ENCODE data around the gene PEAR1. TPM values are rescaled to one million over a fixed set of nuclear protein-coding genes. Genes with fewer than 3 reads are reported as not detected.

PEAR1 gene
- total and polyA plus RNA-seq, 2 of the 4 experiments (the other 2 are of a cell fraction): 2.0 to 44.4 TPM

DNA sequence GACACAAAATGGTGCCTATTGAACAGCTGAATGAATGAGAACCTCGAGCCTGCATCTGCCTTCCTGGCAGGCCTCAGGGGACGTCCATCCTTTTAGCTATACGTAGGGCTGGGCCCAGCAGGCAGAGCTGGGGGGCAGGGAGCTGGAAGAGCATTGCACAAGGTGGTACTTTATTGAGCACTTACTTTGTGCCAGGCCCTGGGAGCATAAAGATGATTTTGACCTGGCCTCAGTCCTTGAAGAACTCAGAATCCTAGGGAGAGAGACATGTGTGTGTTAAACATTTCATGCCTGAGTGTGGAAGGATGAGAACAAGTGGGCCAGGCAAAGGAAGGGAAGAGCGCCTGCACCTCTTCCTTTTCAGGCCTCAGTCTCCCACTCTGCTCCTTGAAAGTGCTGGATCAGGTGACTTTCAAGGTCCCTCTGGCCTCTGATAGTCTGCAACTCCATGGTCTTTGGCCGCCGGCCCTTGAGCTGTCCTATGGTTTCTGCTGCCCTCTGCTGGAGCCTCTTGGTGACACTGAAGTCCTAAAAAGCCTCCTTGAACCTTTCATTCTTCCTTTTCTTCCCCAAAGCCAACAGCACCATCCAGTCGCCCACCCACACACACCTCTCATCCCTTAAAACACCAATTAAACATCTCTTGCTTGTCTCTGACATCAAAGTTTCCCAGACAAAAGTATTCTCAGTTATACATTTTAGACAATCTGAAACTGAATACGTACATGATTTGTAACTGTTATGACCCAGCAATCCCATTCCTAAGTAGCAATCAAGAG is 3.5 kb upstream of the PEAR1 start:
- ChIA-PET POLR2A (ENCODE audit: unreplicated experiment) (no interaction called here), CTCF (interaction anchor here (0.6 to 4.1 kb wide), 15 partner anchors 15 to 206 kb away, joined by 3 to 24 read pairs (median 4); partner anchors contain the start of gene INSRR)
- Histone ChIP-seq H3K4me3 (ENCODE audit: insufficient read depth, low read depth, low read length) (no peak overlapping the region), H3K27ac (ENCODE audit: insufficient read depth, low read length) (no peak overlapping the region), H2BK20ac (ENCODE audit: low read depth, low read length) (no peak overlapping the region), H3K9me1 (ENCODE audit: insufficient read depth, low read length) (peaks cover 4% of the 10 kb centered on the region; the same call in 1 of the 2 replicates), H3K9me3 (ENCODE audit: control insufficient read depth, insufficient read depth, low read length) (no peaks in the 10 kb centered on the region), H3K4me2 (ENCODE audit: low read depth, low read length) (no peak overlapping the region), H2BK5ac (ENCODE audit: low read depth, low read length, poor library complexity, severe bottlenecking) (no peak overlapping the region), H2BK15ac (ENCODE audit: low read depth, low read length) (no peak overlapping the region), H4K8ac (ENCODE audit: low read depth in 2 of 2, low read length in 2 of 2) (peak overlapping the region in 1 of 2 experiments; percentile 57; a peak in 2 of 4 replicates), H4K5ac (ENCODE audit: low read depth, low read length) (no peak overlapping the region), H3K14ac (replicated peaks; ENCODE audit: low read depth, low read length) (no peak overlapping the region), H2AK5ac (ENCODE audit: low read depth, low read length) (no peak overlapping the region), H3K79me1 (ENCODE audit: low read depth in 1 of 2, low read length in 2 of 2) (peaks cover 0 to 17% of the 10 kb centered on the region in 2 experiments; a peak in 3 of 4 replicates), H4K91ac (ENCODE audit: insufficient read depth, low read depth, low read length) (no peak overlapping the region), H3K23ac (ENCODE audit: low read depth, low read length) (no peak overlapping the region), H3K18ac (ENCODE audit: low read depth, low read length) (no peak overlapping the region), H2AFZ (replicated peaks; ENCODE audit: low read length, poor library complexity) (peak overlapping the region; percentile 70), H3K36me3 (ENCODE audit: control insufficient read depth, insufficient read depth, low read length) (no peaks in the 10 kb centered on the region), H3K27me3 (ENCODE audit: control insufficient read depth, insufficient read depth, low read length) (peaks cover 37% of the 10 kb centered on the region), H3K56ac (ENCODE audit: extremely low read depth, insufficient read depth, low read length) (no peak overlapping the region), H2AK9ac (replicated peaks; ENCODE audit: low read depth, low read length, poor library complexity) (peak overlapping the region; percentile 60), H3K9ac (ENCODE audit: low read depth, low read length) (no peak overlapping the region), H2BK120ac (ENCODE audit: low read depth, low read length) (no peak overlapping the region), H3K4me1 (ENCODE audit: control insufficient read depth, insufficient read depth, low read length) (peaks cover 6% of the 10 kb centered on the region), H3K4ac (ENCODE audit: low read depth, low read length) (no peak overlapping the region), H4K20me1 (ENCODE audit: insufficient read depth, low read length) (no peaks in the 10 kb centered on the region)
- no TSS peak for BruUV-seq (replicated peaks)
- ATAC-seq (ENCODE audit: low read depth): peak; percentile 60
- DNase-seq: peak; percentile 75
- intact Hi-C loops (cut with micrococcal nuclease): loop anchor here (1.0 kb wide), 5 partner anchors 51 to 201 kb away; no protein-coding TSS in a partner anchor
- in situ Hi-C loops (cut with MboI; ENCODE audit: low sequenced_read_pairs): loop anchor here (5.0 to 10.0 kb wide), 2 partner anchors 37 to 195 kb away; no protein-coding TSS in a partner anchor
- 46 to 100% methylated on average over 1 to 6 of the region's 8 CpGs for WGBS, 2 experiments (ENCODE audit: extremely low coverage in 2 of 2, insufficient read length in 1 of 2)
- dilution Hi-C loops (cut with HindIII; ENCODE audit: low sequenced_read_pairs, unreplicated experiment): no loop called here
- TF ChIP-seq, protein P1, sequence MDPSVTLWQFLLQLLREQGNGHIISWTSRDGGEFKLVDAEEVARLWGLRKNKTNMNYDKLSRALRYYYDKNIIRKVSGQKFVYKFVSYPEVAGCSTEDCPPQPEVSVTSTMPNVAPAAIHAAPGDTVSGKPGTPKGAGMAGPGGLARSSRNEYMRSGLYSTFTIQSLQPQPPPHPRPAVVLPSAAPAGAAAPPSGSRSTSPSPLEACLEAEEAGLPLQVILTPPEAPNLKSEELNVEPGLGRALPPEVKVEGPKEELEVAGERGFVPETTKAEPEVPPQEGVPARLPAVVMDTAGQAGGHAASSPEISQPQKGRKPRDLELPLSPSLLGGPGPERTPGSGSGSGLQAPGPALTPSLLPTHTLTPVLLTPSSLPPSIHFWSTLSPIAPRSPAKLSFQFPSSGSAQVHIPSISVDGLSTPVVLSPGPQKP (IDR thresholded peaks at IDR 0.05; ENCODE audit: borderline replicate concordance, low read depth, low read length): no peak
- peak; percentile 90 for TF ChIP-seq RAD21 (IDR thresholded peaks at IDR 0.05; ENCODE audit: low read length)
- no peak for TF ChIP-seq POLR2A (IDR thresholded peaks at IDR 0.05; ENCODE audit: low read depth, low read length)
- TF ChIP-seq SMC3 (IDR thresholded peaks at IDR 0.05; ENCODE audit: low read depth, low read length): peak; percentile 89
- no peak for TF ChIP-seq NFE2L2 (IDR thresholded peaks at IDR 0.05; ENCODE audit: low read depth, low read length)
- TF ChIP-seq MXI1 (IDR thresholded peaks at IDR 0.05; ENCODE audit: borderline replicate concordance, low read depth, low read length): no peak
- TF ChIP-seq, protein P2, sequence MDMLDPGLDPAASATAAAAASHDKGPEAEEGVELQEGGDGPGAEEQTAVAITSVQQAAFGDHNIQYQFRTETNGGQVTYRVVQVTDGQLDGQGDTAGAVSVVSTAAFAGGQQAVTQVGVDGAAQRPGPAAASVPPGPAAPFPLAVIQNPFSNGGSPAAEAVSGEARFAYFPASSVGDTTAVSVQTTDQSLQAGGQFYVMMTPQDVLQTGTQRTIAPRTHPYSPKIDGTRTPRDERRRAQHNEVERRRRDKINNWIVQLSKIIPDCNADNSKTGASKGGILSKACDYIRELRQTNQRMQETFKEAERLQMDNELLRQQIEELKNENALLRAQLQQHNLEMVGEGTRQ (IDR thresholded peaks at IDR 0.05; ENCODE audit: low read depth, low read length): peak; percentile 61; the same call in 1 of the 2 replicates
- no peak for TF ChIP-seq BHLHE40 (IDR thresholded peaks at IDR 0.05; ENCODE audit: low read depth, low read length)
- TF ChIP-seq, protein P3, sequence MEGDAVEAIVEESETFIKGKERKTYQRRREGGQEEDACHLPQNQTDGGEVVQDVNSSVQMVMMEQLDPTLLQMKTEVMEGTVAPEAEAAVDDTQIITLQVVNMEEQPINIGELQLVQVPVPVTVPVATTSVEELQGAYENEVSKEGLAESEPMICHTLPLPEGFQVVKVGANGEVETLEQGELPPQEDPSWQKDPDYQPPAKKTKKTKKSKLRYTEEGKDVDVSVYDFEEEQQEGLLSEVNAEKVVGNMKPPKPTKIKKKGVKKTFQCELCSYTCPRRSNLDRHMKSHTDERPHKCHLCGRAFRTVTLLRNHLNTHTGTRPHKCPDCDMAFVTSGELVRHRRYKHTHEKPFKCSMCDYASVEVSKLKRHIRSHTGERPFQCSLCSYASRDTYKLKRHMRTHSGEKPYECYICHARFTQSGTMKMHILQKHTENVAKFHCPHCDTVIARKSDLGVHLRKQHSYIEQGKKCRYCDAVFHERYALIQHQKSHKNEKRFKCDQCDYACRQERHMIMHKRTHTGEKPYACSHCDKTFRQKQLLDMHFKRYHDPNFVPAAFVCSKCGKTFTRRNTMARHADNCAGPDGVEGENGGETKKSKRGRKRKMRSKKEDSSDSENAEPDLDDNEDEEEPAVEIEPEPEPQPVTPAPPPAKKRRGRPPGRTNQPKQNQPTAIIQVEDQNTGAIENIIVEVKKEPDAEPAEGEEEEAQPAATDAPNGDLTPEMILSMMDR (conservative IDR thresholded peaks at IDR 0.05; ENCODE audit: low read depth, low read length): peak; percentile 91

Measured in IMR-90 (cell line).